ENCODE measurements around the gene RHBDD2. TPM values are rescaled to one million over a fixed set of nuclear protein-coding genes. Genes with fewer than 3 reads are reported as not detected.

RHBDD2 gene
- total RNA-seq, 2 experiments from 2014 or later, result 18.6 to 20.3 TPM

DNA sequence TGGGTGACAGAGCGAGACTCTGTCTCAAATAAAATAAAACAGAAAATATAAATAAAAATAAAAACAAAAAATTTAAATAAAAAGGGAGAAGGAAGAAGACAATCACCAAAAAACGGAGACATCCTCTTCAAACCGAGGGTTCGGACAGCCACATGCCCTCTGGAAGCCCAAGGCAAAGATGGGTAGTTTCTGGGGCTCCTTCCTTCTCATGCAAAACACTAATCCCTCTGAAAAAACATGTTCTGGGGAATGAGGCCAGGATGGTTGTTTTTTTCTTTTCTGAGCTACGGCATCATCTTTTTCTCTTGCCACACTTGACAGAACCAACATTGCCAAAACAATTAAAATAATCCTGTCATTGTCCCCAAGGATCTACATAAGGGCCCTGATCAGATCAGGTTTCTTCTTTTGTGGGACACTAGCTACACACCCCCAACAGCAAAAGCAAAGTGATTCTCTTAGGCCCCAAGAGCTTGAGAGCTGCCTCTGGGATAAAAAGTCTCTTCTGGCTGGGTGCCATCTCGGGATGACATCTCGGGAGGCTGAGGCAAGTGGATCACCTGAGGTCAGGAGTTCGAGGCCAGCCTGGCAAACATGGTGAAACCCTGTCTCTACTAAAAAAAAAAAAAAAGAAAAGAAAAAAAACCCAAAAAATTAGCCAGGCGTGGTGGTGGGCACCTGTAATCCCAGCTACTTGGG lies 21.9 kb downstream of the RHBDD2 start:
- intact Hi-C loops (cut with micrococcal nuclease; ENCODE audit: unreplicated experiment), result no loop called here
- no peak overlapping the region for H2AFZ ChIP-seq (ENCODE audit: low read length)

DNA sequence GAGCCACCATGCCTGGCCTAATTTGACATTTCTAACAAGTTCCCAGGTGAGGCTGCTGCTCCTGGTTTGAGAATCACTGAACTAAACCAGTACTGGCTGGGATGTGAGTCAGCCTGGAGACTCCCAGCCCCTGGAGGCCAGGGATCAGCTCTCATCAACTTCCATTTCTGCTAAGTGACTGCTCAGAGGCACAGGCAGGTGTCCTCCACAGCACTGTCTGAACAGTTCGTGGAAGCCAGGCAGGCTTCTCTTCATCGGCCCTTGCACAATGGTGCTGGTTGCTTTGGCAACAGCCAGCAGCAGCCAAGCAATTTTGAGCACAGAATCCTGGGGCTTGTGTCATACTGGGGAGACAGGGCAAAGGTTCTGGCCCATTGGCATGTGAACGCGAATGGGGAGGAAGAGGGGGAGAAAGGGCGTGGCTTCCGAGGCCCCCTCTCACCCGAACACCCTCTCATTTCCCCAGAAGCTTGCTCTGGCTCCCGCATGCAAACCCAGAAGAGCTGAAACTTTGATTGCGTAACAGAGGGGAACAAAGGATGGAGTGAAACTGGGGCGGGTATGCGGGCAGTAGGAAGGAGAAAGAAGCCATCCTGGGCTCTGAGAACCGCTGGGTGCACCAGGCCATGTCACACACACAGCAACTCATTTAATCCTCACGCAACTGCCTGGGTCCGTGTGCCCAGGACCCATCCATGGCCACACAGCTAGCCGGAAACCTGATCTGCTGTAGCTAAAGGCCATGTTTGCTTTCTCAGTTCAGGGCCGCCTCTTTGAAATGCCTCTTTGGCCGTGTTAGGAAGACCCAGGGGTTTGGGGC lies 27.2 kb downstream of the RHBDD2 start:
- Histone ChIP-seq H3K9me2 (ENCODE audit: insufficient read depth, low read length) (no peaks in the 10 kb centered on the region), H4K20me1 (ENCODE audit: insufficient read depth, low read length) (no peaks in the 10 kb centered on the region), H3K4me2 (ENCODE audit: low read length) (no peak overlapping the region), H3K9me3 (ENCODE audit: low read length) (no peaks in the 10 kb centered on the region), H3K27ac (ENCODE audit: low read depth, low read length, poor library complexity, severe bottlenecking) (no peak overlapping the region), H3K4me1 (ENCODE audit: insufficient read depth, low read length, poor library complexity, severe bottlenecking) (no peaks in the 10 kb centered on the region), H3K79me2 (ENCODE audit: insufficient read depth, low read depth, low read length) (no peaks in the 10 kb centered on the region), H2AFZ (ENCODE audit: low read length) (peak overlapping the region; percentile 16; the same call in 1 of the 2 replicates), H3K4me3 (ENCODE audit: low read depth, low read length, poor library complexity, severe bottlenecking) (no peak overlapping the region), H3K36me3 (ENCODE audit: insufficient read depth, low read length) (no peaks in the 10 kb centered on the region)
- ChIA-PET CTCF (ENCODE audit: unreplicated experiment) (no interaction called here), POLR2A (interaction anchor here (0.6 kb wide), 1 partner anchor 177 kb away, joined by 5 read pairs; no protein-coding TSS in a partner anchor)
- TF ChIP-seq EZH2phosphoT487 (IDR thresholded peaks at IDR 0.05; ENCODE audit: borderline replicate concordance, low read depth, low read length), result no peak
- TF ChIP-seq, protein P1, sequence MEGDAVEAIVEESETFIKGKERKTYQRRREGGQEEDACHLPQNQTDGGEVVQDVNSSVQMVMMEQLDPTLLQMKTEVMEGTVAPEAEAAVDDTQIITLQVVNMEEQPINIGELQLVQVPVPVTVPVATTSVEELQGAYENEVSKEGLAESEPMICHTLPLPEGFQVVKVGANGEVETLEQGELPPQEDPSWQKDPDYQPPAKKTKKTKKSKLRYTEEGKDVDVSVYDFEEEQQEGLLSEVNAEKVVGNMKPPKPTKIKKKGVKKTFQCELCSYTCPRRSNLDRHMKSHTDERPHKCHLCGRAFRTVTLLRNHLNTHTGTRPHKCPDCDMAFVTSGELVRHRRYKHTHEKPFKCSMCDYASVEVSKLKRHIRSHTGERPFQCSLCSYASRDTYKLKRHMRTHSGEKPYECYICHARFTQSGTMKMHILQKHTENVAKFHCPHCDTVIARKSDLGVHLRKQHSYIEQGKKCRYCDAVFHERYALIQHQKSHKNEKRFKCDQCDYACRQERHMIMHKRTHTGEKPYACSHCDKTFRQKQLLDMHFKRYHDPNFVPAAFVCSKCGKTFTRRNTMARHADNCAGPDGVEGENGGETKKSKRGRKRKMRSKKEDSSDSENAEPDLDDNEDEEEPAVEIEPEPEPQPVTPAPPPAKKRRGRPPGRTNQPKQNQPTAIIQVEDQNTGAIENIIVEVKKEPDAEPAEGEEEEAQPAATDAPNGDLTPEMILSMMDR (conservative IDR thresholded peaks at IDR 0.05; ENCODE audit: low read length), result no peak
- no peak for DNase-seq (ENCODE audit: low spot score)
- BruUV-seq (replicated peaks), result no TSS peak
- intact Hi-C loops (cut with micrococcal nuclease; ENCODE audit: unreplicated experiment), result no loop called here

More for the DNA sequence above, 21.9 kb downstream of the RHBDD2 start:
- Histone ChIP-seq H3K9me3 (ENCODE audit: low read length) (no peaks in the 10 kb centered on the region), H3K79me2 (ENCODE audit: insufficient read depth, low read depth, low read length) (no peaks in the 10 kb centered on the region), H3K36me3 (ENCODE audit: insufficient read depth, low read length) (no peaks in the 10 kb centered on the region), H3K4me2 (ENCODE audit: low read length) (no peak overlapping the region), H3K4me1 (ENCODE audit: insufficient read depth, low read length, poor library complexity, severe bottlenecking) (no peaks in the 10 kb centered on the region), H3K27ac (ENCODE audit: low read depth, low read length, poor library complexity, severe bottlenecking) (no peak overlapping the region), H3K4me3 (ENCODE audit: low read depth, low read length, poor library complexity, severe bottlenecking) (no peak overlapping the region), H4K20me1 (ENCODE audit: insufficient read depth, low read length) (no peaks in the 10 kb centered on the region), H3K9me2 (ENCODE audit: insufficient read depth, low read length) (no peaks in the 10 kb centered on the region)
- POLR2A ChIA-PET, result interaction anchor here (1.5 kb wide), 1 partner anchor 14 kb away, joined by 3 read pairs; the partner anchor contains the start of gene POR
- no TSS peak for BruUV-seq (replicated peaks)
- no peak for DNase-seq (ENCODE audit: low spot score)
- CTCF ChIA-PET (ENCODE audit: unreplicated experiment), result no interaction called here
- TF ChIP-seq EZH2phosphoT487 (IDR thresholded peaks at IDR 0.05; ENCODE audit: borderline replicate concordance, low read depth, low read length), result no peak
- TF ChIP-seq, protein P1 (conservative IDR thresholded peaks at IDR 0.05; ENCODE audit: low read length), result no peak
